Urinary bladder (tissue), 4 donors: ENCODE results near the gene ST8SIA4. TPM values are rescaled to one million over a fixed set of nuclear protein-coding genes. Genes with fewer than 3 reads are reported as not detected.

ENCODE experiments used
- DNase-seq: peaks from one replicate; pipeline ENCODE4 v3.0.0-alpha.2; 2015; ENCODE audit errors: extremely low spot score
- H3K27ac ChIP-seq: one replicate; pipeline ENCODE4 v1.5.1; 2013; ENCODE audit warnings: low read depth, mild to moderate bottlenecking, moderate library complexity
- H3K36me3 ChIP-seq: one replicate; pipeline ENCODE4 v1.6.1; 2013; ENCODE audit warnings: mild to moderate bottlenecking, moderate library complexity; ENCODE audit not compliant: insufficient read depth
- H3K4me1 ChIP-seq: one replicate; pipeline ENCODE4 v1.6.1; 2013; ENCODE audit warnings: mild to moderate bottlenecking, moderate library complexity; ENCODE audit not compliant: insufficient read depth
- H3K4me3 ChIP-seq: one replicate; pipeline ENCODE4 v1.5.1; 2013; ENCODE audit warnings: low read depth, low read length
- WGBS: extraction: QIAGEN DNeasy Blood & Tissue Kit; methylation state at CpG from one replicate; pipeline ENCODE4 v1.1.7; 2013; 5-methylcytosine and 5-hydroxymethylcytosine counted together
- polyA plus RNA-seq: library from polyadenylated mRNA; stranded (reverse); fragments of 200-250 nt; gene quantifications from one replicate; pipeline ENCODE4 v1.2.3, GENCODE V29; 2013
- total RNA-seq: library from RNA; depleted of rRNA; stranded (reverse); fragments of >200 nt; gene quantifications from one replicate; pipeline ENCODE4 v1.2.3, GENCODE V29; 2014
- donor health status: healthy with polysubstance abuse.
- donor health status: healthy.

Gene ST8SIA4
- total and polyA plus RNA-seq, 2 donors: 1.7 to 18.3 TPM

- no peak for DNase-seq
- no peaks in the 10 kb centered on the region for H3K36me3 ChIP-seq
- no peak overlapping the region for H3K4me3 ChIP-seq
- H3K27ac ChIP-seq: no peak overlapping the region
- H3K4me1 ChIP-seq: no peaks in the 10 kb centered on the region
- WGBS: 92% methylated on average over 6 of the region's 6 CpGs
Observed at GRCh38 chr5:100832252-100833230, 70.5 kb downstream of the ST8SIA4 start.

- no peaks in the 10 kb centered on the region for H3K4me1 ChIP-seq
- no peak for DNase-seq
- no peak overlapping the region for H3K27ac ChIP-seq
- no peak overlapping the region for H3K4me3 ChIP-seq
- WGBS: 88% methylated on average over 9 of the region's 9 CpGs
- no peaks in the 10 kb centered on the region for H3K36me3 ChIP-seq
Observed at GRCh38 chr5:100828898-100829356, 74.2 kb downstream of the ST8SIA4 start.

- no peaks in the 10 kb centered on the region for H3K36me3 ChIP-seq
- H3K4me3 ChIP-seq: no peak overlapping the region
- DNase-seq: no peak
- no peaks in the 10 kb centered on the region for H3K4me1 ChIP-seq
- 61% methylated on average over 7 of the region's 7 CpGs for whole genome bisulfite sequencing
- H3K27ac ChIP-seq: no peak overlapping the region
Observed at GRCh38 chr5:100828071-100828897, 74.8 kb downstream of the ST8SIA4 start.

- no peak for DNase-seq
- WGBS: 31% methylated on average over 2 of the region's 2 CpGs
- H3K27ac ChIP-seq: no peak overlapping the region
Observed at GRCh38 chr5:100827481-100827889, 75.6 kb downstream of the ST8SIA4 start.

GRCh38 chr5:100826133-100826532, 76.9 kb downstream of the ST8SIA4 start:
- Histone ChIP-seq H3K4me1 (no peaks in the 10 kb centered on the region), H3K27ac (no peak overlapping the region), H3K4me3 (no peak overlapping the region), H3K36me3 (no peaks in the 10 kb centered on the region)
- no peak for DNase-seq
- WGBS: 75% methylated on average over 2 of the region's 2 CpGs

More at GRCh38 chr5:100827481-100827889, 75.6 kb downstream of the ST8SIA4 start:
- Histone ChIP-seq H3K4me3 (no peak overlapping the region), H3K36me3 (no peaks in the 10 kb centered on the region), H3K4me1 (no peaks in the 10 kb centered on the region)

GRCh38 chr5:100824635-100825034, 78.4 kb downstream of the ST8SIA4 start:
- no peaks in the 10 kb centered on the region for H3K36me3 ChIP-seq
- no peak overlapping the region for H3K27ac ChIP-seq
- no peak for DNase-seq
- H3K4me3 ChIP-seq: no peak overlapping the region
- H3K4me1 ChIP-seq: no peaks in the 10 kb centered on the region

- no peak for DNase-seq
- Histone ChIP-seq H3K36me3 (no peaks in the 10 kb centered on the region), H3K4me3 (no peak overlapping the region), H3K4me1 (no peaks in the 10 kb centered on the region), H3K27ac (no peak overlapping the region)
- 81% methylated on average over 2 of the region's 2 CpGs for WGBS
Observed at GRCh38 chr5:100823812-100824211, 79.3 kb downstream of the ST8SIA4 start.

GRCh38 chr5:100821751-100822150, 81.3 kb downstream of the ST8SIA4 start:
- Histone ChIP-seq H3K4me3 (no peak overlapping the region), H3K27ac (no peak overlapping the region), H3K36me3 (no peaks in the 10 kb centered on the region), H3K4me1 (no peaks in the 10 kb centered on the region)
- no peak for DNase-seq
- 97% methylated on average over 1 of the region's 1 CpG for WGBS

GRCh38 chr5:100818340-100818739, 84.7 kb downstream of the ST8SIA4 start:
- DNase-seq: no peak
- Histone ChIP-seq H3K4me3 (no peak overlapping the region), H3K36me3 (no peaks in the 10 kb centered on the region), H3K4me1 (no peaks in the 10 kb centered on the region), H3K27ac (no peak overlapping the region)

- H3K4me1 ChIP-seq: no peaks in the 10 kb centered on the region
- no peak for DNase-seq
- H3K36me3 ChIP-seq: no peaks in the 10 kb centered on the region
- H3K4me3 ChIP-seq: no peak overlapping the region
- WGBS: 67% methylated on average over 2 of the region's 2 CpGs
- H3K27ac ChIP-seq: no peak overlapping the region
Observed at GRCh38 chr5:100803397-100803796, 99.7 kb downstream of the ST8SIA4 start.

GRCh38 chr5:100802208-100802607, 100.9 kb downstream of the ST8SIA4 start:
- Histone ChIP-seq H3K4me3 (no peak overlapping the region), H3K27ac (no peak overlapping the region), H3K36me3 (no peaks in the 10 kb centered on the region), H3K4me1 (no peaks in the 10 kb centered on the region)
- DNase-seq: no peak
- WGBS: 86% methylated on average over 2 of the region's 2 CpGs

GRCh38 chr5:100800562-100800961, 102.5 kb downstream of the ST8SIA4 start:
- Histone ChIP-seq H3K4me3 (no peak overlapping the region), H3K4me1 (no peaks in the 10 kb centered on the region), H3K27ac (no peak overlapping the region), H3K36me3 (no peaks in the 10 kb centered on the region)
- 83% methylated on average over 5 of the region's 5 CpGs for WGBS
- DNase-seq: no peak

- no peaks in the 10 kb centered on the region for H3K4me1 ChIP-seq
- H3K27ac ChIP-seq: no peak overlapping the region
- 68% methylated on average over 2 of the region's 2 CpGs for WGBS
- no peak overlapping the region for H3K4me3 ChIP-seq
- H3K36me3 ChIP-seq: no peaks in the 10 kb centered on the region
- no peak for DNase-seq
Observed at GRCh38 chr5:100799166-100799565, 103.9 kb downstream of the ST8SIA4 start.

- DNase-seq: no peak
- Histone ChIP-seq H3K36me3 (no peaks in the 10 kb centered on the region), H3K4me3 (no peak overlapping the region), H3K4me1 (no peaks in the 10 kb centered on the region), H3K27ac (no peak overlapping the region)
- 69% methylated on average over 2 of the region's 2 CpGs for WGBS
Observed at GRCh38 chr5:100797861-100798260, 105.2 kb downstream of the ST8SIA4 start.
